ENCODE results near the gene CDKN2B-AS1.

Gene CDKN2B-AS1

DNA sequence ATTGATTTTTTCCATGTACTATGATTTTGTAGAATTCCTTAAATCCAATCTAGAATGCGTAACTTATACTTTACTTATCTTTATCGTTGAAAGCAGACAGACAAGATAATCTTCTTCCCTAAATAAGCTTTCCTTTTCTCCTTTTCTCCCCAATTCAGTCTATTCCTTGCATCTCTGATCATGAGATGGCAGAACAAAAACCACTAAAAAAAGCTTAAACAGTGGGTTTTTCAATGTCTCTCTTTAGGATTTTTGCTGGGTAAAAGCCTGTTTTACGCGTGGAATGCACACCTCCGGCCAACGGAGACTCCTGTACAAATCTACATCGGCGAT lies 13.8 kb downstream of the CDKN2B-AS1 start:
- DNase-seq, result no peak

DNA sequence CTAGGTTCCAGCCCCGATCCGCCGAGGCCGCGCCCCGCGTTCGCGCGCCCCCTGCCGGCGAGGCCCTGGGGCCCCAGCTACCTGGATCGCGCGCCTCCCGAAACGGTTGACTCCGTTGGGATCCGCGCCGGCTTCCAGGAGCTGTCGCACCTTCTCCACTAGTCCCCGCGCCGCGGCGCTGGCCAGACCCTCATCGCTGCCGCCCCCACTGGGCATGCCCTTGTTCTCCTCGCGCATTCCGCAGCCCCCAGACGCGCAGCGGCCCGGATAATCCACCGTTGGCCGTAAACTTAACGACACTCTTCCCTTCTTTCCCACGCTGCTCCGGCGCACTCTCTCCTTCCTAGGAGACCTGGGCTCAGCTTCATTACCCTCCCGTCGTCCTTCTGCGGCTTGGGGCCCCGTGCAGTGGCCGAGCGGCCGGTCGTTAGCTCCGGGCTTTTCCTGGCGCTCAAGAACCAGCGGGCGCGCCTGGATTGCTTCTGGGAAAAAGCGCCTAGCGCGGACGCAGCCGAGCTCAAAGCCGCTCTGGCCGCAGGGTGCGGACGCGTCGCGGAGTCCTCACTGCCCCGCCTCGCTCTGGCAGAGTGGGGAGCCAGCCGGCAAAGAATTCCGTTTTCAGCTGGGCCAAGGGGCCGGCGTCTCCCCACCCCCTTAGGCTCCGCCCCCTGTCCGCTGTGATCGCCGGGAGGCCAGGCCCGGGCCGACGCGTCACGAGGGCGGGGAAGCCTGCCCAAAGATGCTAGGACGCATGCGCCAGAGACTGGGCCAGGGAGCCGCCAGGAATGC lies 14.3 kb downstream of the CDKN2B-AS1 start, which contains the start of gene CDKN2B:
Gene CDKN2B, minus strand, starts transcription at position 589 of the 789 bp plus-strand sequence. Its CDS starts 352 bp downstream, at position 237.
- DNase-seq, result peak; percentile 72

DNA sequence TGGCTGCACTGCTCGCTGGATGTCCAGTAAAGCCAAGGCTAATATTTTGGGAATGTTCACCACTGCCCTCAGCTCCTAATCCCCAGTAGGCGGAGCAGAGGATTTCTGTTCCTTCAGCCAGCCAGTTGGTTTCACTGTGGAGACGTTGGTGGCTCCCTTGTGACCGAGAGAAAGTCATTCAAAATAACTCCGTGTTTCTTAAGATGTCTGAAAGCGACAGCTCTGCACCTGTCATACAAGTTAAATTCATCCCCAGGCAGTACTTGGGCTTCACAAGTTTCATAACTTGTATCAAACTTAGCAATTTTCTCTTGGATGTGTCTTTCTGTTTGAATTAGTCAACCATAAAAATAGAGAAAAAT lies 14.9 kb downstream of the CDKN2B-AS1 start:
- no peak for DNase-seq

DNA sequence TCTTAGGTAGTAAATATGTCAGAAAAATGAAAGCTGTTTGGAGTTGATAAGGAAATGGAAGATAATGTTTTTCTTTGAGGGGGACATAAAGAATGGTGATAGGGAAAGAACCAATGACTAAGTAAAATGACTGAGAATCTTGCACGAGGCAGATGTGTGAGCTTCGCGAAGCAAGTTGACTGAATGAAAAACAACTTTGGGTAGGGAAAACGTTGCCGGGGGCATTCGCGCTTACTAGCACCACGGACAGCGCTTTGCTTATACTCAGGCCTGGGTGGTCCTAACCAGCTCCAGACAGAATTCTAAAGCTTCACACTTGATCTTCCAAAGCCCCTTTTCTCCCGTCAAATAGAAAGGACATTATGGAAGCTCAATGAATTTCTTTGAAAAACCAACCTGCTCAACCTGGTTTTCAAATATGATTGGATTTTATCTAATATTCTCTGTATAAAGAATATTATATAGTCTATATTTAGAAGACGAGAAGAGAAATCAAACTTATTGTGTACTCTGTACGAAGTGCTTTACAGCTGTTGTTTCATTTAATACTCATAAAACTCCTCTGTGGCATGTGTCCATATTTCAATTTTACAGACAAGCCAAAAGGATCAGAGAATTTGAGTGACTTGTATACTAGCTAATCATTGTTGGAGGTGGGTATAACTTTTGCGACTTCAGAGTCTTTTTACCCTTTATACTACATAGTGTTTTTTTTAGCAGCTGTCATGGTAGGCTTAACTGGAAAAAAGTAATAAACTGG lies 16.5 kb downstream of the CDKN2B-AS1 start:
- DNase-seq, result no peak

DNA sequence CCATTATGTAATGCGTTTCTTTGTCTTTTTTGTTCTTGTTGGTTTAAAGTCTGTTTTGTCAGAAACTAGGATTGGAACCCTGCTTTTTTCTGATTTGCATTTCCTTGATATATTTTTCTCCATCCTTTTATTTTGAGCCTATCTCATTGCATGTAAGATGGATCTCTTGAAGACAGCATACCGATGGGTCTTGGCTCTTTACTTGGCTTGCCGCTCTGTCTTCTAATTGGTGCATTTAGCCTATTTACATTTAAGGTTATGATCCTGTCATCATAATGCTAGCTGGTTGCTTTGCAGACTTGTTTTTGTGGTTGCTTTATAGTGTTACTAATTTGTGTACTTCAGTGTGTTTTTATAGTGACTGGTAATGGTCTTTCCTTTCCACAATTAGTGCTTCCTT lies 27.8 kb downstream of the CDKN2B-AS1 start:
- DNase-seq, result no peak

DNA sequence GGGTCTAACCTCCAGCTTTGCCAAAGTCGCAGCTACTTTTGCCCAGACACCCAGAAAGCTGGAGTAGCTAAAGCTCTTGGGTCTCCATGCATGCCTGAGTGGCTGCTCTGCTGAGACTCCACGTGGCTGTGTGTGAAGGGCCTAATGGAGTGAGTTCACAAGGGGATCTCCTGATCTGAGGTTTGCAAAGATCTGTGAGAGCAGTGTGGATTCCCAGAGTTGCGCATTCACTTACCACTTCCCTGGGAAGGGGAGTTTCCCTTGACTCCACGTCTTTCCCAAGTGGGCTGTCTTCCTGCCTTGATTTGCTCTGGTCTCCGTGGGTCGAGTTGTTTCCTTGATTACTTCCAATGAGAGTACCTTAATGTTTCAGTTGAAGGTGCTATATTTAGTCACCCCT lies 32.1 kb downstream of the CDKN2B-AS1 start:
- DNase-seq, result no peak

DNA sequence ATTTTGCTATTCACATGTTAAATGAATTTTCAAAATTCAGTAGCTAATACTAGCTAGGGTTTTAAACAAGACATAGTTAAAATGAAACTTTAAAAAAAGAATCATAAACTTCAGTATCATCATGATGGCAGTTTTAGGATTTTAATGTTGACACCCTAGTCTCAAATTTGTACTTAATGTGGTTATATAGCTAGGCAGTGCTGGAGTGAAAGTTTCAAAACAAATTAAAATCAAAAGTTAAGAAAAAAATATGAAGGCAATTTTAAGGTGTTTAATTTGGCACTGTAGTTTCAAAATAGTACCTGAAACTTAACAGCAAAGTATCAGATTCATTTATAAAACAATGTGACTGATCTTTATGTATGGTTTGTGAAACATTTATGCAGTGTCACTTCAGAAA lies 33.8 kb downstream of the CDKN2B-AS1 start:
- DNase-seq, result no peak

DNA sequence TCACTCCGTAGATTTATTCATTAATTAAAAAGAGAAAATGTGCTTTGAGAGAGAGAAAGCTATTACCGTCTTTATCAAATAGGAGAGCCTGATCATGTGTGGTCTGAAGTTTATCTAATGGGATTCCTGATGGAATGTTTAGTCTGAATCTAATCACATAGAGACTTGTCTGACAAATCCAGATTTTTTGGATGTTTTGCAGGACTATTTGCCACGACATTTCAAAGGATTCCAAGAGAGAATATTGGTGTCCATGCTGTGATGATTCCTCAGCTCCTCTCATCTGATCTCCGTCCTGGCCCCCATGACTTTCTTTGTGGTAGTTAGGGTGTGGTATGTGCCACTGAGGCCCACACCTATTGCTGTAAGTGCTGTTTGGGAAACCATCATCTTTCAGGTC lies 34.6 kb downstream of the CDKN2B-AS1 start:
- no peak for DNase-seq

DNA sequence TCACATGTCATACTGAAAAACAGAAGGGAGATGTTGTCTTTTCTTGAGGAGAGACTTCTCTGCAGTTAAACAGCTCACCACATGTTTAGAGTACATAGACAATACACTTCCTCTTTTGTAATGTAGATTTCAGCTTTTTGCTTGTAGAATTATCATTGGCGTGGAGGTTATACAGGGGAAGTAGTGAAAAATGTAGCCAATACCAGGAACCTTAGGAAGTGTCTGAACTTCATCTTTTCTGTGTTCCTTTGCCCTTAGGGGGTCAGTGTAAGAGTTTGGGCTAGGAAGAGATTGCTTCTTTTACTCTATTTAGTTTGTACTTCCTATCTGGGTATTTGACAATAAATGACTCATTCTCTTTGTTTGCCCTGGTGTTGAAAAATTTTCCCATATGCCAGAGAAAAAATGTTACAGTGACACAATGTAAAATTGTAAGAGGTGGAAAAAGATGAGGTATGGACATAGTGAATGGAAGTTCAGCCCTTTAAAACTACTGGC lies 35.6 kb downstream of the CDKN2B-AS1 start:
- no peak for DNase-seq

DNA sequence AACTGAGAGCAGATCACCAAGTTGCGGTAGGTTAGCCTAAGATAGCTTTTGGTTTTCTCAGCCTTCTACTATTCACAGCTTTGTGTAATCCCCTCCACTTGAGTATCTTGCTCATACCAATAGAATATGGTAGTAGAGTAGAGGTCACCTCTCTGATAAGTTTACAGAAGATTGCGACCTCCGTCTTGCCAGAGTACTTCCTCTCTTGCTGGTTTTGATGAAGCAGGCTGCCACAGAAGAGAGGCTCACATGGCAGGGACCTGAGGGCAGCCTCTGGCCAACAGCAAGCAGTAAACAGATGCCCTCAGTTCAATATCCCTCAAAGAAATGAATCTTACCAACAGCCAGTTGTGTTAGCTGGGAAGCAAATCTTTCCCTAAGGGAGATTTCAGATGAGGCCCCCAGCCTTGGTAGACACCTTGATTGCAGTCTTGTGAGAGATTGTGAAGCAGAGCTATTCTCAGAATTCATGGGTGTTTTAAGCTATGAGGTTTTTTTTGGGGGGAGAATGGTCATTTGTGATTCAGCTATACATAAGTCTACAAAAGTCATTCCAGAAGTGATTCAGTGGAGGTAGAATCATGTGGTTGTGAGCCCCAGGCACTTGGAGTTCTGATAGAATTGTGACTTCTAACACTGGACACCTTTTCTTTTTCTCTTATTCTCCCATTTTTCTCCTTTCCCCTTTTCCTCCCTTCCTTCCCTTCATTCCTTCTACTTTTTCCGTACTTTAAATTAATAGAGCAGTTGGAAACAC lies 37.2 kb downstream of the CDKN2B-AS1 start:
- DNase-seq, result no peak

DNA sequence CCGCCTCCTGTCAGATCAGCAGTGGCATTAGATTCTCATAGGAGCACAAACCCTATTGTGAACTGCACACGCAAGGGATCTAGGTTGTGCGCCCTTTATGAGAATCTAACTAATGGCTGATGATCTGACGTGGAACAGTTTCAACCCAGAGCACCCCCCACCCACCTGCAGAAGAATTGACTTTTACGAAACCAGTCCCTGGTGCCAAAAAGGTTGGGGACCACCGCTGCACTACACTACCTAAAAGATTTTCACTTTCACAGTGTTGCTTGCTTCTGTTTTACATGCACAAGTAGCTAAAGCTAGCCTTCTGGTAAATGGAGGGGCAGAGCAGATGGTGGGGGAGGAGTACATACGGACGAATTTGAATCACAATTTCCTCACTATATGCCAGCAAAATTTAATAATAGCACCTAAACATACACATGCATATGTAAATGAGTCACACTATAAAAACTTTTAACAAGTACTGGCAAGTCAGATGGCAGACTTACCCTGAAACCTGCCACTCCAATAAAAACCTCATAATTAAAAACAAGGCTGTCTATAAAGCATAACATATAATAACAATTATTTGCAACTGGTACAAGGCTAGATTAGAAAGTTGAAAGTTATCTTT lies 38.5 kb downstream of the CDKN2B-AS1 start:
- no peak for DNase-seq

DNA sequence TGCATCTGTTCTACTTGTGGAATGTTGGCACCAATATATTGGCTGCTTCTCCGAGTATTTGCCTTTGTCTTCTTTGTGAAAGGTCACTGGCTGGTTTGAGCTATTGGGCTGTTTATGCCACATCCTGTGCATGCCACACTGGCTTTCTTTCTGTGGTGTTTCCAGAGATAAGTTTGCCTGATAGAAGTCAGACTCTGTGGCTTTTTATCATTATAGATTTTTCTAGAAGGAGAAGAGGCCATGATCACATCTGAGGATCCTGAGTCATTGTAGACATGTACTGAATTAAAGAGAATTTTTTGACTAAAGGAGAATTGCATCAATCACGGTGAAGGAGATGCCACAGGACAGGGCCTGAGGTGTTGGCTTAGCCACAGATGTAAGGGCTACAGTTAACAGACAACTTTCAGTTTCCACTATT lies 41.0 kb downstream of the CDKN2B-AS1 start:
- DNase-seq, result no peak

DNA sequence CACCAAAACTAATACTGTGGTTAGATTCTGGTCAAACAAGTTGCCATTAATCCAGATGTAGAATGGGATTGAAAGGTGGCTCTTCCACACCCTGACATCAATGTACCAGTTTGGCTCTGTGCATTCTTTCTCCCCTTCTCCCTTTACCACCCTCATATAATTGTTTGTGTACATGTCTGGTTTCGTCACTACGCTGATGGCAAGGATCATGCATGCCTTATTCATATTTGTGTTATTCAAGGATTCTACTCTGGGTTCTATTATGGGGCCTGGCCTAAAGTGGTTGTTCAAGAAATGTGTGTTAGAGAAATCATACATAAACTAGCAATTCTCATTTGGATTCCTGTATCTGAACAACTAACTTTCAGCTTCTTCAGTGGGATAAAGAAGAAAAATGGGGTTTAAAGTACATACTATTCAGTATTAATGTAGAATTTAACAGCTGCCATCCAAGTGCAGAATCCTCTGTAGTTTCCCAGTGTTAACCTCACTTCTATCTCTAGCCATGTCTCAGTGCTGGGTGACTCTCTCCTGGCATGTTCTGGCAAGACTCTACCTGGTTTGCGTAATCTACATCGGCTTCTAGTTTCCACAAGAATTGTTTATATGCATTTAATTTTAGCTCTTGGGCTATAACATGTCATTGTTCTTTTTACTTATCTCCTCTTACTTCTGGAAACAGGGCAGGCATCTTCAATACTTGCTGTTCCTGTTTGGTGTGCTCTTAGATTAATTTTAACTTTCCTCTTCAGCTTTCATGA lies 42.5 kb downstream of the CDKN2B-AS1 start:
- DNase-seq, result no peak

DNA sequence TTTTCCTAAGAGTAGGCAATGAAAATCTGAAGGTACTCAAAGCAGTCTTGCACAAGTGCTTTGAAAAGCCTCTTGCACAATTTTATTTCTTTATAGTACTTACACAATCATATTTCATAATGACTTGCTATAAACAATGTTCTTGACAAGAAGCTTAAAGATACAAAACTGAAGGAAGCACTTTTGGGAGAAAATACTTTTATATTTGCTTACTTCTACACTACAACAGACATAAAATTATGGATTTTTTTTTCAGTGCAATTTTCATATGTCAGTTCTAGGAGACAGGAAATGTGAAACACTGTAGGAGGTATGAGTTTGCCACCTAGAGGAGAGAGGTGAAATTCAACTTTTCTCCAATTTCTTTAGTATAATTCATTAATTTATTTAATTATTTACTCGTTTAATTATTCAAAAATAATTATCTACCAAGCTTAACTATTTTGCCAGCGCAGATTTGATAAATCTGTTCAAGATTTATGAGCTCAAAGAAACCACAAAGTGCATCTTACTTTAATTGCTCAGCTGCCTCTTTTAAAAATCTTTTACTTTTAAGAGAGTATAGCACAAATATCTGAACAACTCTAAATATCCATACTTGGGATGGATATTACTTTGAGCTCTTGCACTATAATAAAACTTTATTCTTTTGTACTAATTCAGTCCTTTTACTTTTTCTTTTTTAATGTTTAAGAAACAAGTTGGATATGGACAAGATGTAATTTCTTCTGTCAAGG lies 43.5 kb downstream of the CDKN2B-AS1 start:
- no peak for DNase-seq

DNA sequence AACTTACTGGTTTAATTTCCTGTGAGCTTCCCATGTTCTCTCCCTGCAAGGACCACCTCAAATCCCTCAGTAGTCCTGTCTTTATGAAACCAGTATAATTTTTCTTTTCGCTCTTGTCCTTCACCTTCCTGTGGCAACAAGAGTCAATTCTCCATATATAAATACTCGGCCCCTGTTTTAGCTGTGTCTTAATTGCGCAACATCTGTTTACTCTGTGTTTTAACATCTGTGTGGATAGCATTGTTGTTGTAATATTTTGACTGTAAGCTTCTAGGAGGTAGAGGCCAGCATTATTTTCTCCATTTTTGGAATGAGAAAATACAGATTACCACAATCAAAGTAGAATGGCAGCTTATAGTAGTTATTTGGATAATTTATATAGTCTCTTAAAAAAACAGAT lies 44.7 kb downstream of the CDKN2B-AS1 start:
- DNase-seq, result no peak

DNA sequence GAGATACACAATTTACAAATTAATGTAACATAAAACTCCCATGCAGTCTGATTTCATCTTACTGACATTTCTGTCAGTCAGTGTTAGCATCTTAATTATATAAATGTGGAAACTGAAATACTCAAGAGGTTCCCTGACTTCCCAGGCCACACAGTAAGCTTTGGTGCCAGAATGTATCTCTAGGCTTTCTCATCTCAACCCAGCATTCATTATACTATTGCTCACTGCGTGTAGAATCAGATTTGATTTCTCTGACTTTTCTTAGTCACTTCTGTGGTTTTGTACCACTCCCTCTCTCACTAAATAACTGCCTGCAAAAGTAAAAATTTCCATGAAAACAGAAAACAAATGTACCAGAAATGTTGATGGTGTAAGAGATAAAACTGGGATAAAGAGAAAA lies 46.2 kb downstream of the CDKN2B-AS1 start:
- no peak for DNase-seq

DNA sequence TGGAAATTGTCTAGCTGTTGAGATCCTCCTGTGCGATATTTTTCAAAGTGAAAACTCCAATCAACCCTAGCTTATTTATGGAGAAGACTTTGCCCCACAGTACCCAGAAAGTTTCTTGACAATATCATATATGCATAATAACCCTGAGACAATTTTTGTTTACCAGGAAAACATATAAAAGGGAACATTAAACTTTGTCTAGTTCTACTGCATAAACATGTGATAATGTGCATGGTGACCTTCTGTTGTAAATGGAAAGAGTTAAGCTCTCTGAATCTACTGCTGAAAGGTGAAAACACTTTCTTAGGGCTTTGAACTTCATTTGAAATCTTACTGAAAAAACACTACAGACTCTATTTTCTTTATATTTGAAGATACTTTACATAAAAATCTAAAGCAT lies 46.8 kb downstream of the CDKN2B-AS1 start:
- DNase-seq, result no peak

DNA sequence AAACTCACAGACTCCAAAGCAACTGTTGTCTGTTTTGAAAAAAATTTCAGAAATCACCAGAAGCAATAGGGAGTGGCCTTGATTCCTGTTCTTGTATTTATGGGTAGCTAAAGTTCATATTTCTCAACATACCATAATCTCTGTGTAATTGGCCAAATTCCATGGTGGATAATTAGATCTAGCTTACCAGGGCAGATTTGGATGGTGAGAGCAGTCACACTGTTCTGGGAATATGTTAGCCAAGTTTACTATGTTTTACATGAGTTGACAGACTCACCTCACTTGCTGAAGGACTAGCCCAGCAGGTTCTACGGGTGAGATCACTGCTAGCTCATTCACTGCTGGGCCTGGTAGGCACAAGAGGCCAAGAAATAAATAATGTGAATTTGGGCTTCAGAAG lies 47.2 kb downstream of the CDKN2B-AS1 start:
- DNase-seq, result no peak

DNA sequence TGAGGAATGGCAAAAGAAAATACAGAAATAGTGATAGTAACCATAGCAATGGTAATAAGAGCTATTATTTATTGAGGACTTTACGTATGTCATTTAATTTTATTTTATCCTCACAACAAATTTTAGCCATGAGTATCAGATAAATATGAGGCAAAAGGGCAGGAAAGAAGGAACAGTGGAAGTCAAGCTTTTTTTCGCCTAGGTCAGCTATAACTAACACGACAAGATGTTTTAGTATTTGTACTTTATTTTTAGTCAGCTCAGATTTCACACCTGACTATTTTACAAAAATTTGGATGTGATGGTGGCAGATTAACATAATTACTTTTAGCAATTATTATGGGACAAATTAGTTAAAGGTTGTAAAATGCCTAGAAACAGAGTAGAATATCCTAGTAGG lies 49.3 kb downstream of the CDKN2B-AS1 start:
- DNase-seq, result no peak

DNA sequence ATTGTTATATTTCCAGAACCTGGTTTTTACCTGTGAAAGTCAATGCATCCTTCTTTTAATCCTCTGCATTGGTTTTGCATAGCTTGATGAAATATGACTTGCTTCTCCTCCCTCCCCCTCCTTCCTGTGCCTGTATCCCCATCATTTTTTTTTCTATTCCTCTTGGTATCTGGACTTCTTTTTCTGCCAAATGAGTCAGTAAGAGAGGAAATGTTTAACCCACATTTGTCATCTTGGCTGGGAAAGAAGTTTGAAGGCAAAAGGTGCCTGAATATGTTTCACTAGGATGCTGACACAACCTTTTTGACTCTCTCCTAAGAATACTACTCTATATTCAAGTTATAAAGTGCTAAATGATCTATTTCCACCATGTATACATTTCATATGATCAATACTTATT lies 50.0 kb downstream of the CDKN2B-AS1 start:
- DNase-seq, result no peak

DNA sequence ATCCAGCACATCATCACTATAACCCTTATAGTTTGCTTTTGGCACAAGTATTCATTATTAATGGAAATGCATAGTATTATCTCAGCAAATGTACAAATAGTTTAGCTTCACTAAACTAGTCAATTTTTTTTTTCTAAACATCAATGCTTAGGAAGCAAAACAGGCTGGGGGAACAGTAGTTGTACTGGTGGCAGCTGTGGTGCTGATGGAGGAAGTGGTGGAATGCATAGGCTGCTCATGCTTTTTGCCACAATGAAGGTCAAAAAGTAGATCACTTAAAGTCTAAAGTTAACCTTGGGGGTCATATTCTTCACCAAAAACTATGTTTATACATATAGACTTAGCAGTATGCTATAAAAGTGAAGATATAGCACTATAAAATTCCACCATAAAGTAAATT lies 50.8 kb downstream of the CDKN2B-AS1 start:
- DNase-seq, result no peak
